Fibroblast of lung (primary cell): ENCODE results near the gene OSBPL9.

Source experiments
- EZH2 ChIP-seq: IDR thresholded peaks from 2 replicates; pipeline ENCODE4 v1.5.1; 2012; ENCODE audit warnings: low read length, control low read depth, mild to moderate bottlenecking; ENCODE audit errors: missing control alignments
- TF ChIP-seq, protein P1 (sequence below), 2 donors: IDR thresholded peaks in 1 of 2; conservative IDR thresholded peaks in 1 of 2; 1 replicate in 1 of 2; 2 replicates in 1 of 2; pipeline ENCODE4 v1.5.1; 2011 to 2012; ENCODE audit warnings: low read length in 2 of 2, control low read depth in 1 of 2, inconsistent platforms in 1 of 2, low read depth in 1 of 2, mild to moderate bottlenecking in 1 of 2

GRCh38 chr1:51600965-51601364 lies 15.9 kb upstream of the OSBPL9 start:
- TF ChIP-seq, protein P1, sequence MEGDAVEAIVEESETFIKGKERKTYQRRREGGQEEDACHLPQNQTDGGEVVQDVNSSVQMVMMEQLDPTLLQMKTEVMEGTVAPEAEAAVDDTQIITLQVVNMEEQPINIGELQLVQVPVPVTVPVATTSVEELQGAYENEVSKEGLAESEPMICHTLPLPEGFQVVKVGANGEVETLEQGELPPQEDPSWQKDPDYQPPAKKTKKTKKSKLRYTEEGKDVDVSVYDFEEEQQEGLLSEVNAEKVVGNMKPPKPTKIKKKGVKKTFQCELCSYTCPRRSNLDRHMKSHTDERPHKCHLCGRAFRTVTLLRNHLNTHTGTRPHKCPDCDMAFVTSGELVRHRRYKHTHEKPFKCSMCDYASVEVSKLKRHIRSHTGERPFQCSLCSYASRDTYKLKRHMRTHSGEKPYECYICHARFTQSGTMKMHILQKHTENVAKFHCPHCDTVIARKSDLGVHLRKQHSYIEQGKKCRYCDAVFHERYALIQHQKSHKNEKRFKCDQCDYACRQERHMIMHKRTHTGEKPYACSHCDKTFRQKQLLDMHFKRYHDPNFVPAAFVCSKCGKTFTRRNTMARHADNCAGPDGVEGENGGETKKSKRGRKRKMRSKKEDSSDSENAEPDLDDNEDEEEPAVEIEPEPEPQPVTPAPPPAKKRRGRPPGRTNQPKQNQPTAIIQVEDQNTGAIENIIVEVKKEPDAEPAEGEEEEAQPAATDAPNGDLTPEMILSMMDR (conservative IDR thresholded peaks at IDR 0.05 in 1 of 2, IDR thresholded peaks at IDR 0.05 in 1 of 2; ENCODE audit: low read depth in 1 of 2, low read length in 2 of 2), result no peak
- TF ChIP-seq EZH2, result no peak
